DOHH2 (cell line): Measurements from ENCODE around the gene ARL8A.

Experiments
- CTCF ChIP-seq: fragments of 200-600 bp; sonication (generic); IDR thresholded peaks from one replicate; pipeline ENCODE4 v1.5.1; 2014; ENCODE audit warnings: antibody characterized with exemption, mild to moderate bottlenecking, low read depth, low read length; ENCODE audit not compliant: poor library complexity, severe bottlenecking
- EZH2phosphoT487 ChIP-seq: fragments of 200-600 bp; sonication (generic); IDR thresholded peaks from 2 replicates; pipeline ENCODE4 v1.6.1; 2017; ENCODE audit warnings: borderline replicate concordance, mild to moderate bottlenecking, antibody characterized with exemption, low read length, moderate library complexity, mixed read lengths

- TF ChIP-seq CTCF (no peak), EZH2phosphoT487 (no peak)
These were observed 3.9 kb upstream of the ARL8A start for GRCh38 chr1:202148391-202148790.
